Psoas muscle (tissue), 8 donors: ENCODE results near the gene BCLAF1. TPM values are rescaled to one million over a fixed set of nuclear protein-coding genes. Genes with fewer than 3 reads are reported as not detected.
A peak's percentile ranks its signal among the peaks of the same experiment; 100 is the strongest.

Experiments used
- ATAC-seq, 4 donors: fragments of 200-7000 bp; cut with Tn5 transposase; one replicate each; pipeline ENCODE4 v1.9.1; 2020; ENCODE audit warnings: moderate library complexity in 3 of 4, mild to moderate bottlenecking in 2 of 4
- DNase-seq, 2 donors: peaks; one replicate each; pipeline ENCODE4 v3.0.0-alpha.2; 2020
- H3K27ac ChIP-seq: fragments of 200-600 bp; one replicate; pipeline ENCODE4 v1.8.0; 2022
- H3K27me3 ChIP-seq, 3 donors: fragments of 200-600 bp in 1 of 3; one replicate each; pipeline versions ENCODE4 v1.6.1 to v1.8.0; 2013 to 2022; ENCODE audit warnings: low read length in 2 of 3, mild to moderate bottlenecking in 2 of 3, moderate library complexity in 1 of 3; ENCODE audit not compliant: insufficient read depth in 3 of 3
- H3K36me3 ChIP-seq, 2 donors: fragments of 200-600 bp in 1 of 2; one replicate each; pipeline versions ENCODE4 v1.6.1 to v1.8.0; 2013 to 2022; ENCODE audit warnings: low read depth in 1 of 2, mild to moderate bottlenecking in 1 of 2, moderate library complexity in 1 of 2; ENCODE audit not compliant: insufficient read depth in 1 of 2
- H3K4me1 ChIP-seq: fragments of 200-600 bp; one replicate; pipeline ENCODE4 v1.8.0; 2022
- H3K4me3 ChIP-seq: fragments of 200-600 bp; one replicate; pipeline ENCODE4 v1.8.0; 2022; ENCODE audit warnings: mild to moderate bottlenecking
- H3K9me3 ChIP-seq: fragments of 200-600 bp; one replicate; pipeline ENCODE4 v1.8.0; 2022
- CTCF ChIP-seq: fragments of 200-600 bp; IDR thresholded peaks from one replicate; pipeline ENCODE4 v1.8.0; 2022; ENCODE audit warnings: antibody characterized with exemption
- WGBS, 3 donors: extraction: QIAGEN DNeasy Blood & Tissue Kit; methylation state at CpG; one replicate each; pipeline versions ENCODE4 v1.1.6 to v1.1.7; 2013; 5-methylcytosine and 5-hydroxymethylcytosine counted together
- intact Hi-C, 2 donors: fragments of 100-400 bp; cut with DNase I; formaldehyde crosslinking; loops; one replicate each; pipeline versions ENCODE4 v1.11.0 to v1.14.2; 2022
- long read RNA-seq, 2 donors: library from polyadenylated mRNA; unstranded; transcript quantifications; one replicate each; pipeline ENCODE4 v2.0.0, GENCODE V29; 2021
- polyA plus RNA-seq, 3 donors: library from polyadenylated mRNA; stranded (reverse); fragments of 200-250 nt; gene quantifications; one replicate each; pipeline ENCODE4 v1.2.3, GENCODE V29; 2013
- total RNA-seq, 4 donors: library from RNA; stranded (reverse); fragmentation: NEBNext Ultra II Directional in 2 of 4; extraction: Animal tissue kit (Norgen Biotek cat#: 25700) in 2 of 4; gene quantifications; one replicate each; pipeline versions ENCODE4 v1.2.1 to v1.2.4, GENCODE V29; 2021 to 2023
- donor health status: healthy with polysubstance abuse.
- donor health status: DM: no; HTN: no; CAD: no; lungs with moderate emphysema.
- donor health status: Bipolar disorder and iron deficiency.
- donor health status: healthy.
- donor health status: DM: yes; HTN: yes; CAD: no.
- donor health status: DM: no; HTN: no; CAD: no.
- donor health status: DM: no; HTN: no; CAD: no.
- donor health status: DM: yes; HTN: yes; CAD: no.

BCLAF1 gene
- total RNA-seq: 100 to 1,000 TPM in 2 of 4 donors, 10 to 100 TPM in 2; 82.5 to 110 (median 102) TPM
- 10 to 100 TPM; 22.9 to 56.2 (median 41.3) TPM for polyA plus RNA-seq
- long read RNA-seq, donor 1, full-length matches to known transcripts: 10 of 42 reads
- long read RNA-seq, donor 1, partial matches to known transcripts: 26 of 42 reads
- long read RNA-seq, donor 1, other reads (novel, unspliced or antisense): 6 of 42 reads
- long read RNA-seq, donor 2, full-length matches to known transcripts: 25 of 78 reads
- long read RNA-seq, donor 2, partial matches to known transcripts: 45 of 78 reads
- long read RNA-seq, donor 2, other reads (novel, unspliced or antisense): 8 of 78 reads

GRCh38 chr6:136289579-136290409 lies at the start of gene BCLAF1:
BCLAF1 (minus strand) TSS chr6:136289846; CDS start chr6:136279866, 9,980 bp downstream.
- intact Hi-C loops: loop anchor here in 1 of 2 donors (5.0 kb wide), 1 partner anchor 37 kb away; the partner anchor contains the start of gene MTFR2
- no peak for TF ChIP-seq CTCF
- ATAC-seq (peak; percentile 92 to 95 (median 94)), DNase-seq (peak; percentile 100)
- WGBS, 3 donors: 0% methylated on average over 60 of the region's 60 CpGs
- H3K27ac ChIP-seq: peak within 1 kb of the TSS; percentile 100
- peaks cover 45% of the 10 kb centered on the region for H3K4me1 ChIP-seq
- H3K4me3 ChIP-seq: peak within 1 kb of the TSS; percentile 96
- H3K36me3 ChIP-seq: no peaks in the 10 kb centered on the region
- H3K9me3 ChIP-seq: no peaks in the 10 kb centered on the region
- no peaks in the 10 kb centered on the region for H3K27me3 ChIP-seq

GRCh38 chr6:136338486-136338885 lies 48.8 kb upstream of the BCLAF1 start:
- WGBS, 3 donors: 62 to 82% (median 70%) methylated on average over 4 of the region's 4 CpGs
- H3K4me1 ChIP-seq: no peaks in the 10 kb centered on the region
- no peak for TF ChIP-seq CTCF
- no peak overlapping the region for H3K4me3 ChIP-seq
- ATAC-seq (no peak), DNase-seq (no peak)
- H3K36me3 ChIP-seq: no peaks in the 10 kb centered on the region
- no peaks in the 10 kb centered on the region for H3K9me3 ChIP-seq
- no peaks in the 10 kb centered on the region for H3K27me3 ChIP-seq
- no peak overlapping the region for H3K27ac ChIP-seq
- intact Hi-C loops: no loop called here

- DNase-seq: no peak
- H3K9me3 ChIP-seq: no peaks in the 10 kb centered on the region
- no peak overlapping the region for H3K4me3 ChIP-seq
- no peak for ATAC-seq
- intact Hi-C loops: no loop called here
- no peaks in the 10 kb centered on the region for H3K27me3 ChIP-seq
- no peaks in the 10 kb centered on the region for H3K36me3 ChIP-seq
- TF ChIP-seq CTCF: no peak
- WGBS, 3 donors: 85 to 91% (median 87%) methylated on average over 3 of the region's 3 CpGs
- no peaks in the 10 kb centered on the region for H3K4me1 ChIP-seq
- no peak overlapping the region for H3K27ac ChIP-seq
Measured at GRCh38 chr6:136337606-136338005, 48.0 kb upstream of the BCLAF1 start.

GRCh38 chr6:136337121-136337520 lies 47.5 kb upstream of the BCLAF1 start:
- intact Hi-C loops: no loop called here
- no peak overlapping the region for H3K27ac ChIP-seq
- WGBS, 3 donors: 87 to 94% (median 93%) methylated on average over 3 of the region's 3 CpGs
- H3K36me3 ChIP-seq: no peaks in the 10 kb centered on the region
- no peak for TF ChIP-seq CTCF
- H3K27me3 ChIP-seq: no peaks in the 10 kb centered on the region
- ATAC-seq (no peak), DNase-seq (no peak)
- H3K9me3 ChIP-seq: no peaks in the 10 kb centered on the region
- H3K4me1 ChIP-seq: no peaks in the 10 kb centered on the region
- H3K4me3 ChIP-seq: no peak overlapping the region
